HEK293T (cell line): ENCODE data around the gene NR3C2.

ENCODE experiments used
- ARNT ChIP-seq: fragments of 450-650 bp; IDR thresholded peaks from 2 replicates; pipeline ENCODE4 v1.6.1; 2017; ENCODE audit warnings: mild to moderate bottlenecking
- BHLHE40 ChIP-seq: fragments of 450-650 bp; IDR thresholded peaks from 2 replicates; pipeline ENCODE4 v1.6.1; 2016; ENCODE audit warnings: mild to moderate bottlenecking, moderate library complexity, borderline replicate concordance
- ELF4 ChIP-seq: fragments of 450-650 bp; IDR thresholded peaks from 2 replicates; pipeline ENCODE4 v1.6.1; 2017; ENCODE audit warnings: antibody characterized with exemption
- L3MBTL2 ChIP-seq: fragments of 450-650 bp; conservative IDR thresholded peaks from 2 replicates; pipeline ENCODE4 v1.6.1; 2016; ENCODE audit warnings: mild to moderate bottlenecking
- SP1 ChIP-seq: fragments of 450-650 bp; IDR thresholded peaks from 2 replicates; pipeline ENCODE4 v1.6.1; 2017
- SUZ12 ChIP-seq: fragments of 450-650 bp; IDR thresholded peaks from 2 replicates; pipeline ENCODE4 v1.6.1; 2016; ENCODE audit warnings: mild to moderate bottlenecking
- TARDBP ChIP-seq: fragments of 450-650 bp; IDR thresholded peaks from 2 replicates; pipeline ENCODE4 v1.6.1; 2016

GRCh38 chr4:148078061-148078460 lies 364.2 kb downstream of the NR3C2 start:
- TF ChIP-seq SP1 (no peak), BHLHE40 (no peak), SUZ12 (no peak), TARDBP (no peak), L3MBTL2 (no peak), ARNT (no peak), ELF4 (no peak)
